ENCODE measurements around the gene EEPD1.
A peak's percentile ranks its signal among the peaks of the same experiment; 100 is the strongest.
"Not testable (repeated sequence)": the region's sequence is repeated elsewhere in the genome, so short reads cannot be mapped to it uniquely, and the experiment has no call there.

Gene EEPD1

DNA sequence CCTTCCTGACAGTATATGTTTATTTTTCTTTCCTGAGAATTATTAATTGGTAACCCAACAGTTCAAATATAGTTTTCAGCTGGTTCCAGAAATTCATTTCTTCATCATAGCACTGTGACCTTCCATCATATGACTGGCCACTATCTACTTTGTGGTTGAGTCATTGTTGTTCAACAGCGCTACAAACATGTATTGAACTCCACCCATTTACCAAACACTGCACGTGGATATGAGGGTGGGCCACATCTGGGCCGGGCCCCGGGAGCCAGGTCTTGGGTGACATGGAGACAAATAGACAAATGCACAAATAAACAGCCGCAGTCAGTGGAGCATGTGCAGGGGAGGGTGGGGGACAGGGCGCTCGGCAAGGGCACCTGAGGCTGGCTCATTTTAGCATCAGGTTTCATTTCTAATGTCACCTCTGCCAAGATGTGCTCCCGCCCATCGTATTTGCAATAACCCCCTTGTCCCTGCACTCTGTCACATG lies 24.0 kb upstream of the EEPD1 start:
- DNase-seq, result no peak

DNA sequence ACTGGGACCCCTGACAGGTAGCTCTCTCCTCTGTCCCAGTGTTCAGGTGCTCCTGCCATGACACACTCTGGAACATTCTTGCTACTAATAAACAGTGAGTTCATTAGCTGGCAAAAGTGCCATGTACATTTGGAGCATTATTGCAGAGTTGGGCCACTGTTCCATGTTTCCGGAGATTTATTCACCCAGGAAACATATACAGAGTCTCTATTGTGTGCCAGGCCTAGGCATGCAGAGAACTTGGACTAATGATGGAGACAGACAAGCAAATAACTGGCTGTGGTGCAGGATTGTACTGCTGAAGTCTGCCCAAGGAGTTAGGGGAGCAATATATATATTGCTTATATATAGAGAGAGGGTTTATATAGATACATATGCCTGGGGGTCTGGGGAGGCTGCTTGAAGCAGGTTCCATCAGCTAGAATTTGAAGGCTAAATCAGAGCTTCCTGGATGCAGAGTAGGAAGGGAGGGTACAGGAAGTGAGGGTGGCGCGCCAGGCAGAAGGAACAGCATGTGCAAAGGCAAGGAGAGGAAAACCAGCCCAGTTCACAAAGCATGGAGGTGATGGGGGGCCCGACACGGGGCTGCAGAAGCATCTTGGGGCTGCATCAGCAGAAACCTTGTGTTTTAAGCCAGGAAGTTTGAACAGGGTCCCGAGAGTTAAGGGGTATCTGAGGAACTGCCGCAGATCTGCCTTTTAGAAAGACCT lies 22.7 kb upstream of the EEPD1 start:
- no peak for DNase-seq

DNA sequence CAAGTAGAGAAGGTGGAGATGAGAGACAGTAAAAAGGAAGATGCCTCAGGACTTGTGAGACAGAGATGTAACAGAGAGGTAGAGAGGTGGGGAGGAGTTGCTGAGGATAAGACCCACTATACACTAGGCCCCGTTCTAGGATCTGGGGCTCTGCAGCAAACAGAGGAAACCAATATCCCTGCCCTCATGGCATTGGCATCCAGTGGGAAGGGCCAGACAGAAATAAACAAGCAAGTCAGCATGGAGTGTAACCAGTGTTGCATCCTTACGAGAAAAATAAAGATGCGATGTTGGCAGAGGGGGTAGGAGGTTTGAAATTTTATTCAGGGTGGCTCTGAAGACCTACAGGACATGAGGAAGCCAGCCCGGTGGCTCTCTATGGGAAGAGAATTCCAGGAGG lies 22.0 kb upstream of the EEPD1 start:
- no peak for DNase-seq

DNA sequence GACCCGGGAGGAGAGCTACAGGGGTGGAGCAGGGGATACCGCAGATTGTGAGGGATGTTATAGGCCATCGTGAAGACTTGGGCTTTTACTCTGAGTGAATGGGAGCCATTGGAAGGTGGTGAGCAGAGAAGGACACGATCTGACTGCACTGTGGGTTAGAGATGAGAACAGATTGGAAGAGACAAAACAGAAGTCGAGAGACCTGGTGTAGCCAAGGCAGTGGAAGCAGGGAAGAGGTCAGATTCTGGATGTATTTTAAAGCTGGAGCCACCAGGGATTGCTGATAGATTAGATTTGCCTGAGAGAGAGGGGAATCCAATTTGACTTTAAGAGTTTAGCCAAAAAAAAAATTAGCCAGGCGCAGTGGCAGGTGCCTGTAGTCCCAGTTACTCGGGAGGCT lies 21.6 kb upstream of the EEPD1 start:
- no peak for DNase-seq

DNA sequence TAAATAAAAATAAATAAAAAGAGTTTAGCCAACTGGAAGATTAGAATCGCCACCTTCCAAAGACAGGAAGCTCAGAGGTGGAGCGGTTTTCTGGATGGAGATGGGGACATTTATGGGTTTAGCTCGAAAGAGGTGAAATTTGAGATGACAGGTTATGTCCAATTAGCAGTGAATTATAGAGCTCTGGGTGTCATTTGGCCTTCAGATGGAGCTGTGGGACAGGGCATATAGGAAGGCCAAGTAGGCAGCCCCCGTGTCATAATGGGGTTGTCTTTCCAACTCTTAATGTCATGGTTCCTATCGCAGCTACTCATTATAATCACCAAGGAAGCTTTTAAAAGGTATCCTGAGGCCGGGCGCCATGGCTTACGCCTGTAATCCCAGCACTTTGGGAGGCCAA lies 21.0 kb upstream of the EEPD1 start:
- no peak for DNase-seq

DNA sequence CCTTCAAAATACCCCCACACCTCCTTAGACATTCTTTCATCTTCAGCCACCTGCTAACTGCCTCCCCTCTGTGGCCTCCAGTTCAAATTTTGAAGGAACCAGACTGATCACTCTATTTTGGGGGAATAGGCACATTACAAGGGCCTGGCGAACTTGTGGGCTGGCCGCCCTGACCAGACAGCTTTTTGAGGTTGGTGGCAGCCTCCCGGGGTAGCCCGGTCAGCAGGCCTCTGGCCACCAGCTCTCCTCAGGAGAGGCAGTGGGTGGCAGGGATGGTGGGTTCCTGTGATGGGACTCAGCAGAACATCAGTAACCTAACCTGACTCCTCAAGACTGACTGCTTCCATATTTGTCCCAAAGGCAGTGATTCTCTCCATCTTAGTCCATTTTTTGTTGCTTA lies 17.4 kb upstream of the EEPD1 start:
- DNase-seq, result no peak

DNA sequence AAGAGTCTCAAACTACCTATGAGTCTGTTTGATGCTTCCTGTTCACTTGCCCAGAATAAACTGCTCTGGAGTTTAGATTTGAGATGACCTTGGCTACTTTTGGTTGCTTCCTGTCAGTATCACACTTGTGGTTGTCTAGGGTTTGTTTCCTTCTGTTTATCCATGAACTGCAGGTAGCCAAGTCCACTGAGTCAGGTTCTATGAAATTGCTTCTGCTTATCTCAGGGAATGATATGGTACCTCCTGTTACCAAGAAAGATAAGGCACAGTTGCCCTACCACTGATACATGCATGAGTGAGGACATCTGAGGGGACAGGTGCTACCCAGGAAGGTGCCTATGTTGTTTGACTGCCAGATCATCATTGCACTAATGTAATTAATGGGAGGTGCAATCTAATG lies 15.8 kb upstream of the EEPD1 start:
- DNase-seq, result no peak

DNA sequence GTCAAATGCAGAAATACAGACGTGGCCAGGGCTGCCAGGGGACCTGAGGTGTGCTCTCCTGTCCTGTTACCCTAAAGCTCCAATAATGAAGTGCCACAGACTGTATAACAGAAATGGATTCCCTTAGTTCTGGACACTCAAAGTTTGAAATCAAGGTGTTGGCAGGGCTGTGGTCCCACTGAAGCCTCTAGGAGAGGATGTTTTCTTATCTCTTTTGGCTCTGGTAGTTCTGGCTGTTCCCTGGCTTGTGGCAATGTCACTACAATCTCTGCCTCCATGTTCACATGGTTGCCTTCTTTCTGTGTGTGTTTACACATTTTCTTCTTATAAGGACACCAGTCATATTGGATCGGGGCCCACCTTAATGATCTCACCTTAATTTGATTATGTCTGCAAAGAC lies 15.3 kb upstream of the EEPD1 start:
- no peak for DNase-seq

DNA sequence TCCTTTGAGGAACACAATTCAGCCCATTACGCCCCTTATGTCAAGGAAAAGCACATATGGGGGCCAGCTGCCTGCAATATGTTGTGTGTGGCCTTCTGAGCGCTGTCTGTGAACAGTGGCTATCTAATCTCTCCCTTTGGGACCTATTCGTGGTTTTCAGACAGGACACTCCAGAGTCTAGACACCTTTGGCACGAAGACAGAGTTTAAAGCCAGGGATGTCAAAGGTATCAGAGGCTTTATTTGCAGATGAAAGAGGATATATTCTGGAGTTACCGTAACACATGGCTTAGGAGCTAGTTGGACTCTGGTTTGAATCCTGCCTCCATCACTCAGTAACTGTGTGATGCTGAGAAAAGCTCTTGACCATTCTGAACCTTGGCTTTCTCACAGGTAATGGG lies 14.8 kb upstream of the EEPD1 start:
- DNase-seq, result no peak

DNA sequence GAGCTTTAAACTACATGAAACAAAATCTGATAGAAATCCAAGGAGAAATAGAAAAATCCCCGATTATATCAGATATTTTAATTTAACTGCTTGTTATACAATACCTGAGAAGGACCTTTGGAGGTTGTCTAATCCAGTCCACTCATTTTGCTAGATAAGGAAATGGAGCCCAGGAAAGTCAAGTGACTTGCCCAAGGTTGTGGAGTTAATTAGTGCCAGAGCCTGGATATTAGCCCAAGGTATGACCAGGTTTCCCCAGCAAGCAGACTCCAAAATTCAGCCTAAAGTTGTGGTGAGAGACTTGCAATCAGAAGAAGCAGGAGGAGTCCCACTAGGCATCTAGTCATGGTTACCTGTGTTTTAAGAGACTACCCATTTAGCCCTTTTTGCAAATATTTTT lies 11.7 kb upstream of the EEPD1 start:
- no peak for DNase-seq

DNA sequence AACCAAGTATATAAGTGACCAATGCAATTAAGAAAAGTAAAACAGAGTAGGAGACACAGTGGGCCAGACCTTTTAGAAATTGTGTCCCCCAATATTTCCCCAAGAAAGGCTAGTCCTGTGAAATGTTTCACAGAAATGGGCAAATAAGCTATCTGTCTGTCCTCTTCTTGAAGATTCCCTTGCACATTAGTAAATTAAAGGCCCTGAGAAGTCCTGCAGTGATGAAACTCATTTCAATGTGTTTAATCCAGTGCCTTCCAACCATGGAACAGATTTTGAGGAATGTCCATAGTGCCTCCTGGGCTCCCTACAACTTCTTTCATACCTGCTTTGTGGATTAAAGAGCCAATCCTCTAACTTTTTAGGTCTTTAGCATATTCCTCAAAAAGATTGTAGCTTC lies 11.2 kb upstream of the EEPD1 start:
- DNase-seq, result no peak

DNA sequence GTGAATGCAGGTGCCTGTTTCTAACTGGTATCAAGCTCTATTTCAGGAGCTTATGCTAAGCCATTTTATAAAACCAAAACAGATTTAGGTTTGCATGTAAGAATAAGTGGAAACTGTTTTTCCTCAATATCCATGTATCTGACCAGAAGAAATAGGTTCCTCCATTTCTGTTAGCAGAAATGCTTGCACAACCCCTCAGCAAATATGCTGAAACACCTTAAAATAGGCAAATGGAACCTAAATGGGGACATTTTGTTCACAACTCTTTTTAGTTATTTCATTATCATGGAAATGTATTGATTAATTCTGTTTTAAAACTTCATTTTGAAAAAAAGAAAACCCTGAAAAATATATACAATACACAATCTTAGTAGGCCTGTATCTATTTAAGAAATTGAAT lies 8.9 kb upstream of the EEPD1 start:
- DNase-seq, result no peak

DNA sequence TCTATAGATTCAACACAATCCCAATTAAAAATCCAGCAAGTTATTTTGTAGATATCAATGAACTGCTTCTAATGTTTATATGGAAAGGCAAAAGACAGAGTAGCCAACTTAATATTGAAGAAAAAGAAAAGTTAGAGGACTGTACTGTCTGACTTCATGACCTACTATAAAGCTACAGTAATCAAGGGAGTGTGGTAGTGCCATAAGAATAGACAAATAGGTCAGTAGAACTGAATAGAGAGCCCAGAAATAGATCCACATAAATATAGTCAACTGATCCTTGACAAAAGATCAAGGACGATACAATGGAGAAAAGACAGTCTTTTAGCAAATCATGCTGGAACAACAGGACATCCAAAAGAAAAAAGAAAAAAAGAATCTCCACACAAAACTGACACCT lies 7.4 kb upstream of the EEPD1 start:
- DNase-seq, result no peak

DNA sequence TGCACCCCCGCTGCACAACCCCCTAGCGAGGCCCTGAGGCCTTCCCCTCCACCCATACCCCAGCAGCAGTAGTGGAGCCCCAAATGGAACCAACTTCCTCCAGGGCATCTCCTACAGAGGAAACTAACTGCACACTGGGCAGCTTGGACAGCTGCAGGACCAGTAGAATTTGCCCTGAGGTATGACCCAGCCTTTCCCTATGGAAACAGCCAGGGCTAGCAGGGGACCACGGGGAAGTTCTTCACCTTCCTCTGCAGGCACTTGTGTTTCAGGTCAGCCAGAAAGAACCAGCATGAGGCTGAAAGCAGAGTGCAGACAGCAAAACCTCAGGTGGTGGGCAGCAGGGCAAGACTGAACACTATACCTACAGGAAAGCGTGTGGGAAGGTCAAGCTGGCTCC lies 5.7 kb upstream of the EEPD1 start:
- DNase-seq, result no peak

DNA sequence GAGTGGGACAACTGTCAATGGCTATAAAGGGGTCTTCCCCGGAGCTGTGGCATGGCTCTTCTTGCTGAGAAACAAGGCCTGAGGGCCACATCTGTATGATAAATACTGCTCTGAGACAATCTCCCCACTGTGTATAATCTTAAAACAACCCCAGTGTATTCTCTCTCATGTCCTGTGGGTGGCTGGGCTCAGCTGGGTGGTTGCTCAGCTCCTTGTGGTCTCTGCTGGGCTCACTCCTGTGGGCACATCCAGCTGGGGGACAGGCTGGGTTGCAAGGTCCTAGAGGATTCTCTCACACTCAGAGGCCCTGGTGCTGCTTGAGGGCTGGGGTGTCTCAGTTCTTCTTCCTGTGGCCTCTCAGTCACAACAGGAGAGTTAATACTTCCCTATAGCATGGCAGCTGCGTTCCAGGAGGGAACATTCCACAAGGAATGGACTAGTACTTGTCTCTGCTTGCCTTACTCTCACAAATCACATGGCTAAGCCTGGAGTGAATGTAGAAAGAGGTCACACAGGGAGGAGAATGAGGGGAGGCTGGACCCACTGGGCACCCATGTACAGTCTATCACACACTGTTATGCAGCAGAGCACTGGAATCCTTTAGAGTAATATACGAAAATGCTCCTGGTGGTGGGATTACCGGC lies 4.5 kb upstream of the EEPD1 start:
- no peak for DNase-seq

DNA sequence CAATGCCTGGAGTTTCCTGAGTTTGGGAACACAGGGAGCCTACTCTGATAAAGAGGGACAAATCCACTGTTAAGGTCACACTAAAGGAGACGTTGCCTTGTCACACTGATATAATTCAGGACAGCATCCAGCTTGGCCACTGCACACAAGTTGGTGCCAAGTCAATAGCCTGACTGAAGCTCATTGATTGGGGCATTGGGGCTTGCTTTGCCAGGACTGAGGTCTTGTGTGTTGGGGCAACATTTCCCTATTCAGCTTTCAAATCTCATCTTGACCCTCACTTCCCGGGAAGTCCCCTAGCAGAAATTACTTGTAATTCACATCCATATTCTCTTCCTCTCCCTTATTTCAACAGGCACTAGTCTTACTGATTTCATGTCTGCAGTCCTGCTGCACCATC lies 3.8 kb upstream of the EEPD1 start:
- DNase-seq, result not testable (repeated sequence)

DNA sequence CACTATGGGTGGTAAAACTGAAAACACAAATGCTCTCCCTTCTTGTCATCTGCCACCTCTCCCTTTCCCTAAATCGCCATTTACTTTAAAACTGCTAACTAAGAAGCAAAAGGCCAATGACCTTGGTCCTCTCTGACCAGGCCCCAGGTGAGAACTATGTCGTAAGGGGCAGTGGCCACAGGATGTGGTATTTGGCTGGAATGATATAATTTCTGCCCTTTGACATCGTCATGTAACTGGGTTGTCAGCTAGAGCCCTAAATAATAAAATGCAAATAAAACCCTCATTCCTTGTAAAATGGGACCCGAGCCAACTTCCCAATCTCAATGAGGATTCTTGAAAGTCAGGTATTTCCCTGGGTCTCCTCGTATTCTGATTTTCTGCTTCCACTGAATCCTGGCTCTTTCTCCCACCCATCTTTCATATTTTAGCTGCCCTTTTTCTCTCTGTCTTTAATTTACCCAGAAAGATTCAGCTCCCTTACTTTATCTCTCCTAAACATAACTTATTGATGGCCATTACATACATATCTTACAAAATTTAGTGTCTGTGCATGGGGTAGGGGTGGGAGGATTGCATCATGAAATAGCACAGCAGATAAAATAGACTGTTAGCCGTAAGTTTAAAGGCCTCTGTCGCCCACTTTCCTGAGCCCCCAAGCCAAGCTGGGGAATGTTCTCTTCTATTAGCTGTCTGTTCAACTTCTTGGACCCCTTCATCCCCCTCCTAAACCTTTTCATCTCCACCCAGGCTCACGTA lies 3.2 kb upstream of the EEPD1 start:
- DNase-seq, result no peak

DNA sequence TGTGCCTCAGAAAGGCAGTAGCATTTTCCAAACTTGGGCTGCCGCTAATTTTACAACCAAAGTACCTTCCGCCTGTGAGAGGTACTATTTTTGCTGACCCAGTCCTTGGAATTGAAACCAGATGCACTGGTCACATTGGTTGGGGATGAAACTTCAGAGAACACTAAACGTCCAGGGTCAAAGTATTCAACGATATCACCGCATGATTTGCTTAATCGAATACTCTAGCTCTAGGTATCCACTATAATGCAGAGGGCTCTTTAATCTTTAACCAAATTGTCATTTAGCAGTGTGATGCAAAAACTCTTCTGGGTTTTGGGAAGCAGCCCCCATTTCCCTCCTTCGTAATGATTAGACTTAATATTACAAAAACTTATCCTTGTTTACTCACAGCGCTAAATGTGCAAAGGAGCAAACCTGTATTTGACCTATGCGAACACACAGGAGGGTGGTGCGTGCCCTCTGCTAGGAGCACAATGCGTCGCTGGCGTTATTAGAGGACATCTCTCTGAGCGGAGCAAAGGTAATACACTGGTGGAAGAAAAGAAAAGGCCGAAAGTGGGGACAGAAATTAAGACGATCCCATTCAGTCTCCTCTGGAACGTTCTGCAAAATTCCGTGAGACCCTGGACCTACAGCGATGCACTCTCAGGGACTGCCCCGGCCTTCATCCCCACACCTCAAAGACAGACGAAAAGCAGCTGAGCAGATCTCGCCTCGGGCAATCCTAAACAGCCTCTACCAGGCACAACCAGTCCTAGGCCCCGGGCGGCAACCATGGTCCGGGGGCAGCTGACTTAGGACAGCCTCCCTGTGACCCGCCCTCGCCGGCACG lies 916 bp upstream of the EEPD1 start:
- DNase-seq, result peak; percentile 66

DNA sequence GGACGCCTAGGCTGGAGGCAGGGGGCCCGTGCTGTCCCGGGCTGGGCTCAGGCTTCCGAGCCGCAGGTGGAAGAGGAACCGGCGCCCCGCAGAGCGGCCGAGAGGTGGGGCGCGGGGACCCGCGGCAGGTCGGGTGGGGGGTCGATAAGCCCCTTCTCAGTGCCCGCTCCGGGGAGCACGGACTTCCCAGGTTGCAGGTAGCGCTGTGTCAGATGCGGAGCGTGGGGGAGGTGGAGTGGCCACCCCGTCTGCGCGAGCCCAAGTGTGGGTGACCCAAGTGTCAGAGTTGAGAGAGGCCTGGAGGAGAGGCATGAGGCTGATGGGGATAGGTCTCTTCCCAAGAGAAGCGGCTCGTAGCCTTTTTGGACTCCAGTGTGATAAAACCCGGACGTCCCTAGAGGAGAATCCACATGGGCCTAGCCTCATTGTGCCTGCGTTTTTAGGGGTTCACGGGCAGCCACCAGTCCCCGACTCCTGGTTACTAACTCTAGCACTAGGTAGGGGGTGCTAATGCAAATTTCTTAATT lies 580 bp downstream of the EEPD1 start:
- DNase-seq, result peak; percentile 45

DNA sequence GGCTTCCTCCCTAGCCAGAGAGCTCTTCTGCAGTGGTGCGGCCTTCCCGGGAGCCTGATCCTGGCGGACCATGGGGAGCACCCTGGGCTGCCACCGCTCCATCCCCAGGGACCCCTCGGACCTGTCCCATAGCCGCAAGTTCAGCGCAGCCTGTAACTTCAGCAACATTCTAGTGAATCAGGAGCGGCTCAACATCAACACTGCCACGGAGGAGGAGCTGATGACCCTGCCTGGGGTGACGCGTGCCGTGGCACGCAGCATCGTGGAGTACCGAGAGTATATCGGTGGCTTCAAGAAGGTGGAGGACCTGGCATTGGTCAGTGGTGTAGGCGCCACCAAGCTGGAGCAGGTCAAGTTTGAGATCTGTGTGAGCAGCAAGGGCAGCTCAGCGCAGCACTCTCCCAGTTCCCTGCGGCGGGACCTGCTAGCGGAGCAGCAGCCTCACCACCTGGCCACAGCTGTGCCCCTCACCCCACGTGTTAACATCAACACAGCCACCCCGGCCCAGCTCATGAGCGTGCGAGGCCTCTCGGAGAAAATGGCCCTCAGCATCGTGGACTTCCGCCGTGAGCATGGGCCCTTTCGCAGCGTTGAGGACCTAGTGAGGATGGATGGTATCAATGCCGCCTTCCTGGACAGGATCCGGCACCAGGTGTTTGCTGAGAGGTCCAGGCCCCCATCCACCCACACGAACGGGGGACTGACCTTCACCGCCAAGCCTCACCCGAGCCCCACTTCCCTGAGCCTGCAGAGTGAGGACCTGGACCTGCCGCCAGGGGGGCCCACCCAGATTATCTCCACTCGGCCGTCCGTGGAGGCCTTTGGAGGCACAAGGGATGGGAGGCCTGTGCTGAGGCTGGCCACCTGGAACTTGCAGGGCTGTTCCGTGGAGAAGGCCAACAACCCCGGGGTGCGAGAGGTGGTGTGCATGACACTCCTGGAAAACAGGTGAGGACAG lies 1.5 kb downstream of the EEPD1 start:
- DNase-seq, result no peak

DNA sequence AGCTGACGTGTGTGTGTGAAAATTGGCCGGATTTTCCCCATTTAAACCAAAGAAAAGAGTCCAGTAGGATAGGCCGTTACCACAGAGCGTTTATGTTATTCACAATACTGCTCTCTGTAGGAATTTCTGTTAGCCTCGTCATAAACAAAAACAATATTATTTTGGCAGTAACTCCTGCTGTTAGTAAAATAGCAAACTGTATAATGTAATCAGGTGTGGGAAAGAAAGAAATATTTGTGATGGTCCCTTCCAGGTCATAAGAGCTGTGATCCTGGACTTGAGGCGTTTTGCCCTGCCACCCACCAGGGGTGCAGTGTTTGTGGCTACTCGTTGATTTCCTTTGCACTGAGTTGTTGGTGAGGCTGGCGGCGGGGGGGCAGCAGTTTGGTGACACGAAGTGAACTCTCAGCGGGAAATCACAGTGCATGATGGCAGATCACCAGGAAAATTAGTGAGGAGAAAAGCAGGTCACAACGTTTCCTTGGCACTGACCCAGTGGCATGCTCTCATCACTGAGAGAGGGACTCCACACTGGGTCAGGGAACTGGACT lies 2.8 kb downstream of the EEPD1 start:
- DNase-seq, result peak; percentile 41

Measured in midbrain (tissue), 1 donor.